CD14-positive monocyte (primary cell): ENCODE measurements around the gene SNX30. TPM values are rescaled to one million over a fixed set of nuclear protein-coding genes. Genes with fewer than 3 reads are reported as not detected.
A peak's percentile ranks its signal among the peaks of the same experiment; 100 is the strongest.

Experiments
- DNase-seq, 3 donors: peaks; one replicate each; pipeline ENCODE4 v3.0.0-alpha.2; 2011 to 2022
- H2AFZ ChIP-seq: 2 replicates; pipeline ENCODE4 v1.6.0; 2012; ENCODE audit warnings: mild to moderate bottlenecking, low read depth, low read length, inconsistent platforms; ENCODE audit not compliant: insufficient read depth, poor library complexity, severe bottlenecking
- H3K27ac ChIP-seq, 2 donors: 1 replicate in 1 of 2; 2 replicates in 1 of 2; pipeline ENCODE4 v1.5.1; 2012 to 2013; ENCODE audit warnings: low read length in 2 of 2, control low read depth in 1 of 2, inconsistent platforms in 1 of 2, low read depth in 1 of 2, mild to moderate bottlenecking in 1 of 2
- H3K27me3 ChIP-seq, 2 donors: one replicate each; pipeline versions ENCODE4 v1.6.0 to v1.6.1; 2011 to 2013; ENCODE audit warnings: low read length in 2 of 2; ENCODE audit not compliant: control insufficient read depth in 2 of 2, insufficient read depth in 2 of 2
- H3K36me3 ChIP-seq, 2 donors: replicated peaks in 1 of 2; 1 replicate in 1 of 2; 2 replicates in 1 of 2; pipeline versions ENCODE4 v1.5.1 to v1.6.1; 2012 to 2013; ENCODE audit warnings: low read length in 2 of 2, control low read depth in 1 of 2, inconsistent platforms in 1 of 2, mild to moderate bottlenecking in 1 of 2; ENCODE audit not compliant: insufficient read depth in 2 of 2, control insufficient read depth in 1 of 2
- H3K4me1 ChIP-seq, 2 donors: 1 replicate in 1 of 2; 2 replicates in 1 of 2; pipeline versions ENCODE4 v1.5.1 to v1.6.1; 2012 to 2013; ENCODE audit warnings: low read length in 2 of 2, control low read depth in 1 of 2, inconsistent platforms in 1 of 2, mild to moderate bottlenecking in 1 of 2, moderate library complexity in 1 of 2; ENCODE audit not compliant: insufficient read depth in 2 of 2, control insufficient read depth in 1 of 2
- H3K4me2 ChIP-seq: replicated peaks from 2 replicates; pipeline ENCODE3; 2012; ENCODE audit warnings: low read length, moderate library complexity, mild to moderate bottlenecking; ENCODE audit not compliant: poor library complexity, severe bottlenecking; ENCODE audit errors: extremely low read depth
- H3K4me3 ChIP-seq, 3 experiments: fragments of 200-600 bp in 1 of 3; sonication (generic) in 1 of 3; replicated peaks in 1 of 3; 1 replicate in 2 of 3; 2 replicates in 1 of 3; pipeline ENCODE4 v1.5.1; 2011 to 2013; ENCODE audit warnings: low read length in 3 of 3, mild to moderate bottlenecking in 3 of 3, control low read depth in 2 of 3, low read depth in 2 of 3, inconsistent platforms in 1 of 3, moderate library complexity in 1 of 3
- H3K79me2 ChIP-seq: 2 replicates; pipeline ENCODE4 v1.6.0; 2012; ENCODE audit warnings: mild to moderate bottlenecking, control low read depth, inconsistent platforms, low read length, moderate library complexity; ENCODE audit not compliant: insufficient read depth
- H3K9ac ChIP-seq: 2 replicates; pipeline ENCODE4 v1.6.0; 2017; ENCODE audit warnings: low read length, mild to moderate bottlenecking; ENCODE audit not compliant: insufficient read depth, poor library complexity, severe bottlenecking
- H3K9me3 ChIP-seq, 2 donors: replicated peaks in 1 of 2; 1 replicate in 1 of 2; 2 replicates in 1 of 2; pipeline versions ENCODE4 v1.5.1 to v1.6.1; 2012 to 2013; ENCODE audit warnings: low read length in 2 of 2, control low read depth in 1 of 2; ENCODE audit not compliant: control insufficient read depth in 1 of 2, insufficient read depth in 1 of 2
- H4K20me1 ChIP-seq: 2 replicates; pipeline ENCODE4 v1.6.0; 2012; ENCODE audit warnings: mild to moderate bottlenecking, low read length, control low read depth, moderate library complexity; ENCODE audit not compliant: insufficient read depth
- H3K27ac Mint-ChIP-seq, 7 donors: one replicate each; pipeline ENCODE4 v1.8.0; 2020; ENCODE audit warnings: mild to moderate bottlenecking in 7 of 7, mixed read lengths in 7 of 7, moderate library complexity in 6 of 7, inconsistent platforms in 2 of 7
- H3K27me3 Mint-ChIP-seq, 3 donors: one replicate each; pipeline ENCODE4 v1.8.0; 2021 to 2022; ENCODE audit warnings: low read depth in 3 of 3, mild to moderate bottlenecking in 3 of 3, mixed read lengths in 3 of 3, moderate library complexity in 3 of 3, inconsistent platforms in 1 of 3
- H3K36me3 Mint-ChIP-seq, 2 donors: one replicate each; pipeline ENCODE4 v1.8.0; 2020; ENCODE audit warnings: mixed read lengths in 2 of 2, inconsistent platforms in 1 of 2, mild to moderate bottlenecking in 1 of 2
- H3K4me1 Mint-ChIP-seq: one replicate; pipeline ENCODE4 v1.8.0; 2020; ENCODE audit warnings: mild to moderate bottlenecking, mixed read lengths
- H3K4me3 Mint-ChIP-seq, 2 donors: one replicate each; pipeline ENCODE4 v1.8.0; 2020; ENCODE audit warnings: mild to moderate bottlenecking in 2 of 2, mixed read lengths in 2 of 2, moderate library complexity in 1 of 2
- H3K9me3 Mint-ChIP-seq, 7 donors: one replicate each; pipeline ENCODE4 v1.8.0; 2020 to 2022; ENCODE audit warnings: mixed read lengths in 7 of 7, mild to moderate bottlenecking in 6 of 7, moderate library complexity in 6 of 7, inconsistent platforms in 2 of 7
- WGBS: methylation state at CpG from one replicate; pipeline ENCODE4 v1.1.5; 2013; ENCODE audit warnings: missing lambda C conversion rate; ENCODE audit not compliant: insufficient coverage; 5-methylcytosine and 5-hydroxymethylcytosine counted together
- intact Hi-C, 2 donors: fragments of 100-400 bp; cut with micrococcal nuclease; formaldehyde crosslinking; loops; one replicate each; pipeline versions ENCODE4 v1.15.0 to v1.15.1; 2023
- polyA plus RNA-seq, 3 donors: library from polyadenylated mRNA; depleted of rRNA in 1 of 3; unstranded in 2 of 3; stranded (reverse) in 1 of 3; fragments of 300-500 nt in 2 of 3; fragments of >200 nt in 1 of 3; fragmentation: Illumina TruSeq in 2 of 3; gene quantifications; 1 replicate in 2 of 3; 2 replicates in 1 of 3; pipeline ENCODE4 v1.2.3, GENCODE V29; 2012 to 2021
- TF ChIP-seq, protein P1 (sequence below): fragments of 200-600 bp; IDR thresholded peaks from one replicate; pipeline ENCODE4 v1.8.0; 2022; ENCODE audit warnings: antibody characterized with exemption, mild to moderate bottlenecking

SNX30 gene
- polyA plus RNA-seq, 3 donors: 10.3 to 31.3 (median 10.4) TPM

DNA sequence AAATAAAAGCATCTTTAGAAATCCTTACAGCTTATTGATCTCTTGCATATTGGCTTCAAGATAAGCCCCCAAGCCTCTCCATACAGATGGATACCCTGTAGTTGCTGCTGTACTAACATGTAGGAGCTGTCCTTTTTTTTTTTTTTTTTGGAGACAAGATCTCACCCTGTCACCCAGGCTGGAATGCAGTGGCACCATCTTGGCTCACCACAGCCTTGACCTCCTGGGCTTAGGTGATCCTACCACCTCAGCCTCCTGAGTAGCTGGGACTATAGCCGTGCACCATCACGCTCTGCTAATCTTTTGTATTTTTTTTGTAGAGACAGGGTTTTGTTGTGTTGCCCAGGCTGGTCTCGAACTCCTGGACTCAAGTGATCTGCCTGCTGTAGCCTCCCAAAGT, 35.4 kb downstream of the SNX30 start:
- Histone ChIP-seq H3K4me1 (peaks cover 7 to 15% of the 10 kb centered on the region in 2 donors), H2AFZ (no peak overlapping the region), H4K20me1 (peaks cover 100% of the 10 kb centered on the region), H3K9ac (no peak overlapping the region), H3K4me2 (no peak overlapping the region), H3K27me3 (no peaks in the 10 kb centered on the region), H3K79me2 (peaks cover 94% of the 10 kb centered on the region), H3K36me3 (no peaks in the 10 kb centered on the region), H3K27ac (no peak overlapping the region), H3K4me3 (no peak overlapping the region), H3K9me3 (no peaks in the 10 kb centered on the region)
- Mint-ChIP-seq H3K36me3 (peaks cover 0 to 4% of the 10 kb centered on the region in 2 donors), H3K27ac (peak overlapping the region in 1 of 7 donors; percentile 41), H3K4me3 (no peak overlapping the region), H3K4me1 (peaks cover 22% of the 10 kb centered on the region), H3K27me3 (no peaks in the 10 kb centered on the region), H3K9me3 (no peaks in the 10 kb centered on the region)
- no CpG with 5 or more reads among the region's 3 CpGs for WGBS
- intact Hi-C loops: no loop called here
- TF ChIP-seq, protein P1, sequence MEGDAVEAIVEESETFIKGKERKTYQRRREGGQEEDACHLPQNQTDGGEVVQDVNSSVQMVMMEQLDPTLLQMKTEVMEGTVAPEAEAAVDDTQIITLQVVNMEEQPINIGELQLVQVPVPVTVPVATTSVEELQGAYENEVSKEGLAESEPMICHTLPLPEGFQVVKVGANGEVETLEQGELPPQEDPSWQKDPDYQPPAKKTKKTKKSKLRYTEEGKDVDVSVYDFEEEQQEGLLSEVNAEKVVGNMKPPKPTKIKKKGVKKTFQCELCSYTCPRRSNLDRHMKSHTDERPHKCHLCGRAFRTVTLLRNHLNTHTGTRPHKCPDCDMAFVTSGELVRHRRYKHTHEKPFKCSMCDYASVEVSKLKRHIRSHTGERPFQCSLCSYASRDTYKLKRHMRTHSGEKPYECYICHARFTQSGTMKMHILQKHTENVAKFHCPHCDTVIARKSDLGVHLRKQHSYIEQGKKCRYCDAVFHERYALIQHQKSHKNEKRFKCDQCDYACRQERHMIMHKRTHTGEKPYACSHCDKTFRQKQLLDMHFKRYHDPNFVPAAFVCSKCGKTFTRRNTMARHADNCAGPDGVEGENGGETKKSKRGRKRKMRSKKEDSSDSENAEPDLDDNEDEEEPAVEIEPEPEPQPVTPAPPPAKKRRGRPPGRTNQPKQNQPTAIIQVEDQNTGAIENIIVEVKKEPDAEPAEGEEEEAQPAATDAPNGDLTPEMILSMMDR: no peak
- DNase-seq: no peak

DNA sequence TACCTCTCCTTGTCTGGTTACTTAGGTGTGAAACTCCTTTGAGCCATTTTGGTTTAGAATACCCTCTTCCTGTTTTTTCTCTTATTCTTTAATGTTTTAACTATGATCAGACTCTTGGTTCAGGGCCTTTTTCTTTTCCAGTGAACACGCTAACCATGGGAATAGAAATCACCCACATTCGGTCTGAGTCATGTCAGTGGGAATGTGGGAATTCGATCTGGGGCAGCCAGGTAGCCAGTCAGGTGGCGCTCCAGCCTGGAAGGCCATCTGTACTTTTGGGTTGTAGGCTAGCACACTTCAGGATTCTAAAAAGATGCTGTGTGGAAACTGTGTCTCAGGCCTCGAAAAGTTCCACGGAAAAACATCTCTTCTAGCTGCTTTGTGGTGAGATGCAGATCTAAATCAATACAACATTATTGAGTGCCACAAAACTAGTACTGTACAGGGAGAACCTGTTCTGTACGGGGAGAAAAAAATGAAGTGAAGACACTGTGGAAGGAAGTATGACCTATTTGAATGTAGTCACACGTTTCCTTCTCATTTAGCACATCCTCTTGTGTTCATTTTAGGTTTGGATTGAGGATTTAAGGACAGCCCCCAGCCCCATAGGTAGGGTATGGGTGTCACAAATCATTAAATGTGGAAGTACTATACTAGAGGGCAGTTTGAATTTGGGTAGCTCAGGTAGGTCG, 36.4 kb downstream of the SNX30 start:
- TF ChIP-seq, protein P1: no peak
- Mint-ChIP-seq H3K27me3 (no peaks in the 10 kb centered on the region), H3K36me3 (peaks cover 0 to 4% of the 10 kb centered on the region in 2 donors), H3K27ac (peak overlapping the region in 6 of 7 donors; percentile 8 to 72 (median 30)), H3K4me1 (peaks cover 22% of the 10 kb centered on the region), H3K4me3 (no peak overlapping the region), H3K9me3 (no peaks in the 10 kb centered on the region)
- H2AFZ ChIP-seq: no peak overlapping the region
- no peak overlapping the region for H3K4me3 ChIP-seq
- intact Hi-C loops: no loop called here
- no peaks in the 10 kb centered on the region for H3K27me3 ChIP-seq
- peaks cover 92% of the 10 kb centered on the region for H3K79me2 ChIP-seq
- no peaks in the 10 kb centered on the region for H3K9me3 ChIP-seq
- 100% methylated on average over 3 of the region's 9 CpGs for WGBS
- H4K20me1 ChIP-seq: peaks cover 100% of the 10 kb centered on the region
- no peak for DNase-seq
- H3K4me1 ChIP-seq: peaks cover 7 to 15% of the 10 kb centered on the region in 2 donors
- no peak overlapping the region for H3K9ac ChIP-seq
- no peak overlapping the region for H3K27ac ChIP-seq
- no peaks in the 10 kb centered on the region for H3K36me3 ChIP-seq
- H3K4me2 ChIP-seq: no peak overlapping the region
